Measurements from ENCODE around the gene CYP1A1. TPM values are rescaled to one million over a fixed set of nuclear protein-coding genes. Genes with fewer than 3 reads are reported as not detected.

Gene CYP1A1
- total and polyA plus RNA-seq, 2 of the 13 experiments (the other 11 are each of a cell fraction or from before 2014, with no cell fraction given) = 7.9 to 8.0 TPM

- TF ChIP-seq PREB (CRISPR knock-in tag; IDR thresholded peaks at IDR 0.05) = no peak
Observed at GRCh38 chr15:74754593-74755215, 29.4 kb upstream of the CYP1A1 start (continued).

GRCh38 chr15:74752531-74752930 is 27.2 kb upstream of the CYP1A1 start:
- in situ Hi-C loops (cut with HindIII; ENCODE audit: extremely low pct_ligation_motif_present, low pct_unique_long_range_greater_than_20kb) = no loop called here
- CTCF ChIA-PET (ENCODE audit: low intra/inter-chr PET ratio, low total read pairs) = no interaction called here
- 36% methylated on average over 5 of the region's 5 CpGs for WGBS (ENCODE audit: low lambda C conversion rate)

More at GRCh38 chr15:74752531-74752930, 27.2 kb upstream of the CYP1A1 start:
- H3K4me1 ChIP-seq (ENCODE audit: insufficient read depth, low read length) = peaks cover 27% of the 10 kb centered on the region
- FAIRE-seq (no peak), DNase-seq (ENCODE audit: low spot score) (no peak), ATAC-seq (no peak)
- no peaks in the 10 kb centered on the region for H4K20me1 ChIP-seq (ENCODE audit: insufficient read depth, low read length)
- TF ChIP-seq SOX5 (CRISPR knock-in tag; IDR thresholded peaks at IDR 0.05; ENCODE audit: borderline replicate concordance) (no peak), TCF12 (IDR thresholded peaks at IDR 0.05) (no peak), TCF12 (CRISPR knock-in tag; IDR thresholded peaks at IDR 0.05) (no peak), ATF5 (CRISPR knock-in tag; IDR thresholded peaks at IDR 0.05; ENCODE audit: low read depth) (no peak)
- H3K9me3 ChIP-seq (ENCODE audit: low read length) = no peaks in the 10 kb centered on the region
- no peaks in the 10 kb centered on the region; a peak in 1 of 5 replicates for H3K27me3 ChIP-seq (ENCODE audit: control insufficient read depth in 1 of 2, insufficient read depth in 2 of 2, low read length in 2 of 2)
- no peak overlapping the region for H3K4me2 ChIP-seq (ENCODE audit: low read depth, low read length)
- H3K27ac ChIP-seq (ENCODE audit: extremely low read length, insufficient read depth, low read length) = no peak overlapping the region
- no peak overlapping the region for H3K4me3 ChIP-seq (replicated peaks in 1 of 3; ENCODE audit: insufficient read depth in 1 of 3, low read depth in 2 of 3, low read length in 3 of 3)
- BruUV-seq (replicated peaks) = no TSS peak
- no peak overlapping the region for H3K9ac ChIP-seq (ENCODE audit: insufficient read depth, low read depth, low read length)
- H3K36me3 ChIP-seq (replicated peaks in 1 of 2; ENCODE audit: control insufficient read depth in 1 of 2, insufficient read depth in 2 of 2, low read length in 2 of 2) = no peaks in the 10 kb centered on the region
- POLR2A ChIA-PET = no interaction called here
- H2AFZ ChIP-seq (ENCODE audit: low read length) = no peak overlapping the region
- intact Hi-C loops (cut with micrococcal nuclease; ENCODE audit: unreplicated experiment) = no loop called here
- no peaks in the 10 kb centered on the region for H3K79me2 ChIP-seq (ENCODE audit: insufficient read depth, low read length)
